HG03571 (cell line): ENCODE data around the gene SLIT1.

Experiments
- ATAC-seq: cut with Tn5 transposase; IDR thresholded peaks from one replicate; pipeline ENCODE4 v1.9.1; 2021; ENCODE audit not compliant: unreplicated experiment

SLIT1 gene

DNA sequence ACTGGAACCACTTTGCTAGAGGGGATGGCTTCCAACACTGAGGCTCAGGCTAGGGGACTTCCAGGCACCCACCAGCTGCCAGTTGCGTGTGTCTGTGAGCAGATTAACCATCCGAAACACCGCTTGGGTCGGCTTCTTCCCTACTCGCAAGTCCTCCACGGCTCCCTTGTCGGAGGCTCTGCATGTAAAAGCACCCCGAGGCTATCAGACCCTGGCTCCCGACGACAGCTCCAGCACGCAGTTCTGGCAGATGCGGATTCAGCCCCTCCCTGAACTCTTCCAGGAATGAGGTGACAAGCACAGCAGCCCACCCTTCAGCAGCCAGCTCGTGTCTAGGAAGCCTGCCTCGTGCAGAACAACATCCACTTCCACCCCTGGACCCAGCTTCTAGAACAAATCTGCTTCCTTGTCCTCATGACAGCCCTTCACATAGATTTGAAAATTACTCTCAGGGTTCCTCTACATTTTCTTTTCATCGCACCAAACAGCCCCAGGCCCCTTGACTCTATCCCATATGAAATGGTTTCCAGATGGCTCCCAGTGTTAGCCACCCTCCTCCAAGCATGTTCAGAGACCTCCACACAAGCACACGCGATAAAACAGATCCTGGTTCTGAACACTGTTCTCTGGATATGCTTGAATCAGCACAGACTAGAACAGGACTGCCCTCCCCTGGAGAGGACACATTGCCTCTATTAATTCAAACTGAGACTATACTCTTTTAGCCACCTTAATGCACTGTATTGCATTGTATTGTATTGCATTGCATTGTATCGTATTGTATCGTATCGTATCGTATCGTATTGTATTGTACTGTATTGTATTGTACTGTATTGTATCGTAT, 44.6 kb downstream of the SLIT1 start:
- ATAC-seq = no peak

- no peak for ATAC-seq
Observed at GRCh38 chr10:97140049-97140846, 45.5 kb downstream of the SLIT1 start.

DNA sequence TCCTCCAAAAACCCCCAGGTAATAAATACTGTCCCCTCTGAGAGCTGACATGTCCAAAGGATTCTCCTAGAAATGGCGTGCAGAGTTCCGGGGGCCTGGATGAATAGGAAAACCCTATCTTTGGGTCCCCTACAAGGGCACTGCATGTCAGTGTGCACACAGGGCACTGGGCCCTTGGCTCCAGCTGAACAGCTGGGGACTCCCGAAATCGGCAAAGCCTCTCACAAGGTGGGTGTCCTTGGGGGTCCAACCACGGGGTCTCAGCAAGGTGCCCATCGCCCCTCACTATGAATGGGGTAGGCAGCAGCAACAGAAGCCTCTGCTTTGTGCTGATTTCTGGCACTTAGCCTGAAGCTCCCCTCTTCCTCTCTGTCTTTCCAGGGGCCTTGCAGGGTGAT, 46.1 kb downstream of the SLIT1 start:
- ATAC-seq = no peak

GRCh38 chr10:97138846-97139245, 46.9 kb downstream of the SLIT1 start:
- no peak for ATAC-seq

GRCh38 chr10:97138174-97138573, 47.6 kb downstream of the SLIT1 start:
- no peak for ATAC-seq

- no peak for ATAC-seq
Observed at GRCh38 chr10:97136756-97137155, 49.0 kb downstream of the SLIT1 start.

GRCh38 chr10:97135464-97135863, 50.3 kb downstream of the SLIT1 start:
- no peak for ATAC-seq

GRCh38 chr10:97134983-97135382, 50.8 kb downstream of the SLIT1 start:
- no peak for ATAC-seq

DNA sequence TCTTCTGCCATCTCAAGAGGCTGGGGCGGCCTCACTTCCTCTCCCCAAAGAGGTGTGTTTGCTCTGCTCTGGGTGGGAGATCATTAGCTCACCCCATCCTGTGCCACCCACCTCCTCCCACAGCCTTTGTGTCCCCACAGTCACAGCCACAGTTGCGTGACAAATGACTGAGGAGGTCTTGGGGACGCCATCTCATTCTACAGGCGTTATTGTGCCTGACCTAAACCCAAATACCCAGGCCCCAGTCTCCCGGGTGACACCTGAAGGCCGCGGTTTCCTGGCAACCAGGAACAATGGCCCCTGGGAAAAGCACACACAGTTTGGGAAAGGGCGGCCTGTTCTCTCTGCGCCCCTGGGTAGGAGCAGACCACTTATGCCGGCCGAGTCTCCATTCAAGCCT, 51.6 kb downstream of the SLIT1 start:
- no peak for ATAC-seq

DNA sequence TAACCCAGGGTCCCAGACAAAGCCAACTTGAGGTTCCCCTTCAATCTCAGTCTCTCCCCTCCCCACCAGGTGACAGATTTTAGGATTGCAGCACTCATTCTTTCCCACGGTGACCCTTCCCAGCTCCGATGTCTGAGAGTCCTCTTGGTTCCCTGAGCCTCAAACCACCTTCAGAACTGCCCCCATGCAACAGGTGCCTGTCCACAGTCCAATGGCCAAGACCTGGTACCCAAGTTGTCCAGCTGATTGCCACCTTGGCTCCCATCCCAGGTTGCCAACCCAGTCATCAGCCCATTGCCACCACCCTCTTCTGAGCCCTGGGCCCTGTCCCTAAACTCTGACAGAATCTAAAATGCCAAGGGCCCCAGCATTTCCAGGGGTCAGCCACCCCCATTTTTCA, 53.5 kb downstream of the SLIT1 start:
- no peak for ATAC-seq

GRCh38 chr10:97131666-97132065, 54.1 kb downstream of the SLIT1 start:
- ATAC-seq = no peak

DNA sequence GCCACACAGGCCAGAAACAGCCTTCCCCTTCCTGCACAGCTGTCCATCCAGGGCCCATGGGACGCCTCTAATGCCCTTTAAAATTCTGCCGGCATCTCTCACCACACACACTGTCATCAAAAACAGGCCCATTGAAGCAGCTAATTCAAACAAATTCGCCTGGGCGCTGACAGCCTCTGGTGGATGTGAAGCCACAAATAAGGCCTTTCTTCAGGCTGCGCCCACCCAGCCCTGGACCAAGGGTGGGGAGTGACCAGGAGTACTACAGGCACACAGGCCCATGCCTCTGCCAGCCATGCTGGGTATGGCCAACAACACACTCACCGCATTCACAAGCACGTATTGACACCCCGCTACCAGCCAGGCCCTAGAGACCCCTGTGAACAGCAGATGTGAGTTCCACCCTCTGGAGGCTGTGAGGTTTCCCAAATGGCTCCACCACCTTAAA, 54.6 kb downstream of the SLIT1 start:
- ATAC-seq = no peak

- ATAC-seq = no peak
Observed at GRCh38 chr10:97129666-97130065, 56.1 kb downstream of the SLIT1 start.

GRCh38 chr10:97128516-97129154, 57.1 kb downstream of the SLIT1 start:
- no peak for ATAC-seq

DNA sequence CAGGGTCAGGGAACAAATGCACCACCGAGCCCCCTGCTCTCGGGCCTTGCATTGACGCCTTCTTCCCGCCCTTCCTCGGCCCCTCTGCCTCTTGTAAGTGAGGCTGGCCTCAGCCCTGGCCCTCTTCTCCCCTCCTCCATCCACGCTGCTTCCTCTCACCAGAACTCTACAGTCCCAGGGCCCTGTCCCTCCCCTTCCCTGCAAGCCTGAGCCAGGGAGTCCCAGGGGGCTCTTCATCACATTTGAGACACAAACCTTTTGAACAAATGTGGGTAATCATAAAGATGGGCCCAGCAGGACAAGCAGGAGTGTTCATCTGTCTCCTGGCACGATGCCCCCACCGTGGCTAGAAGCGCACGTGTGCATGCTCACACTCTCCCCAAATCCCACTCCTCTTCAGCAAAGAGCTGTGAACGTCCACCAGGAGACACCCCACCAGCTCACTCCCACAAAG, 57.7 kb downstream of the SLIT1 start:
- ATAC-seq = no peak

DNA sequence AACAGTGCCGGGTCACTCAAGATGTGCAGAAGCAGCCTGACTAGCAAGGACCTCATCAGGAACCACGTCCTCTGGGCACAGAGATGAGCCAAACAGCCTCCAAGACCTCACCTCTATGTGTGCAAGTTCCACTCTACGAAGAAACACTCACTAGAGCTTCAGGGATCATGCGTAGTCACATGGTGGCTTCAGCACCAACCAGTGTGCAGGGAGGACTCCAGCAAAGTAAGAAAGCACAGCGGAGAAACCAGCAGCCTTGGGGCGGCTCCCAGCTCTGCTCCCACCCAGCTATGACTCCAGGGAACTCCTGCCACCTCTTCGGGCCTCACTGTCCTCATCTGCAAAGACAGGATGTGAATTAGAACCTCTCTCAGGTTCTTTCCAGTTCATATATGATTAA, 58.2 kb downstream of the SLIT1 start:
- no peak for ATAC-seq

DNA sequence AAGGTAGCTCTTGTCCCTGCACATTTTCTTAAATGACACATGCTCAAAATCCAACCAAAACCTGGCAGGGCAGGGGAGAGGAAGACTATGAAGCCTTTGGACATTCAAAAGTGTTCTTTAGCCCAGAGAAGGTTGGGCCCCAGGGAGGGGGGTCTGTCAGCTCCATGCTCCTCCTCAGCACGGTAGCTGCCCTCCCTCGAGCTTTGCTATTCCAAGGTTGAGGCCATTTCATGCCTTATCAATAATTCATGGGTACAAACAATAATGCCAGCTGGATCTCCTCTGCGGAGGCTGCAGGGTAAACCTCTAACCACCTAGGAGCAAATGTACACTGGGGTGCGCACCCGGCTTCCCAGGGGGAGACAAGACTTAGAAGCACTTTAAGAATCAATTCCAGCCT, 61.5 kb downstream of the SLIT1 start:
- no peak for ATAC-seq

DNA sequence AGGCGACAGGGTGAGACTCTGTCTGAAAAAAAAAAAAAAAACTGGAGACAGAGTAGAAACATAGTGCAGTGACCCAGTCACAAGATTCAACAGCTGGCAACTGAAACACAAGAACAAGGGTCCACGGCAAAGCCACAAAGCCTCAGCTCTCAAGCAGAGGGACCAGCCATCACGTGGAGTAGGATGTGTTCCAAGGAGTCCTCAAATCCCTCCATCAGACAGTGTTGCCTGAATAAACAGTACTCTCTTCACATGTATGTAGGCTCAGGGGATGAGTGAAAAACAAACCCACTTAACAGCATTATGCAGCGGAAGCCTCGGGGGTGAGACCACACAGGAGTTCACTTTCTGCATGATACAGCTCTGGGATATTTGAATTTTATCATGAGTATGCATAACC, 62.0 kb downstream of the SLIT1 start:
- no peak for ATAC-seq

GRCh38 chr10:97121041-97121440, 64.7 kb downstream of the SLIT1 start:
- ATAC-seq = no peak

GRCh38 chr10:97120370-97120769, 65.4 kb downstream of the SLIT1 start:
- ATAC-seq = no peak

- no peak for ATAC-seq
Observed at GRCh38 chr10:97119058-97119745, 66.6 kb downstream of the SLIT1 start.
